NOMO-1 treated with DMSO at 0.1 percent for 48 hours (cell line): ENCODE results near the gene PTCD2.
"Not testable (repeated sequence)": the region's sequence is repeated elsewhere in the genome, so short reads cannot be mapped to it uniquely, and the experiment has no call there.

Experiments used
- DNase-seq: peaks from one replicate; lab custom pipeline; 2025; ENCODE audit not compliant: unreplicated experiment; lab: John Stamatoyannopoulos, UW

The PTCD2 gene

DNA sequence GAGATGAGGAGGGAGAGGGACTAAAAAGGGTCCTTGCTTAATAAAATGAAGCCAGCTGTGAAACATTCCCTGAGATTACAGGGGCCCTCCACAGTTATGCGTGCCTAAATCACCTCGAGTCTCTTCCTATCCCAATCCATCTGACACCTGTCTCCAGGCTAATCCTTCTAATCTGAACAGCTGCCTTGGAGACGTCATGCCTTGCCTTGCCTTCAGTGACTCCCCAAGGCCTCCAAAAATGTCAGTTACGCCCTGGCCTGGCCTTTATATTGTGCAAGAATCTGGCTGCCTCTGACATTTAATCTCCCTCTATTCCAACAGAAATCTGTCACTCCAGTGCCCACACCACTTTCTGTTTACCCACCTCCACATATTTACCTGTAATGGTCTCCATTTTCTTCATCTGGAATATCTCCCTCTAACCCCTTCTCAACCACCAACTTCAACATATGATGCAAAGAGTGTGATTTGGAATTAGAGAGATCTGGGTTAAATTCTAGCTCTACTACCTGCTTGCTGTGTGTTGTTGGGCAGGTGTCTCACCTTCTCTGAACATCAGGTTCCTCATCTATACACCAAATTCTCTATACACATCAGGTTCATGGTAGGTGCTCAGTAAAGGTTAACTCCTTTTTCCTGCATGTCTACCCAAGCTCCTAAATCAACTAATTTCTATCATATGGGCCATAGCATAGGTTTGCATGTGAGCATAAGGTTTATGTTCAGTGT, 57.9 kb downstream of the PTCD2 start:
- peak; percentile 12 for DNase-seq

DNA sequence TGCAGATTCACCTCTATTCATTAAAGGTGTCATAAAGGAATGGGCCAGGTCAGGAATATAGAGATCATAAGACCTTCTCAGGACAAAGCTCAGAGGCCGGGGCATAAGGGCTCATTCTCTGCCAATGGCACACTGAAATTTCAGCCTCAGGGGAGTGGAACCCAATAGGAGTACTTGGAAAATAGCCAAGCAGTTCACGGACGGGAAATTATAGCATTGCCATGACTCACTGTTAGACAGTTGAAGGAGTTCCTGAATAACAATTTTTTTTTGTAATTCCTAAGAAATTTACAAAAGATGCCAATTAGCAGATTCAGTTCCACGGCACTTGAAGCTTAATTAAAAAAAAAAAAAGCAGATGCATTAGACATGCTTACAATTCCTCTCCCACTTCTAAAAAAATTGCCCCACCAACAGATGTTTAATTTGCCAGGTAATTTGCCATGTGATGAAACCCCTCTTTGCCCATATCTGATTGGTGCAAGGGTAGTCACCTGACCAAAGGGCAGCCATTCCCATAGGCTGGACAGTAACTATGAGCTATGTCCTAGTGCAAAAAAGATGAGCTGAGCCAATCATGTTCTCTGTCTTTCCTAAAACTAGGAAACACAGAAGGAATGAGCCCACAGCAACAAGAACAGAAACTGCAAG, 58.6 kb downstream of the PTCD2 start:
- no peak for DNase-seq

DNA sequence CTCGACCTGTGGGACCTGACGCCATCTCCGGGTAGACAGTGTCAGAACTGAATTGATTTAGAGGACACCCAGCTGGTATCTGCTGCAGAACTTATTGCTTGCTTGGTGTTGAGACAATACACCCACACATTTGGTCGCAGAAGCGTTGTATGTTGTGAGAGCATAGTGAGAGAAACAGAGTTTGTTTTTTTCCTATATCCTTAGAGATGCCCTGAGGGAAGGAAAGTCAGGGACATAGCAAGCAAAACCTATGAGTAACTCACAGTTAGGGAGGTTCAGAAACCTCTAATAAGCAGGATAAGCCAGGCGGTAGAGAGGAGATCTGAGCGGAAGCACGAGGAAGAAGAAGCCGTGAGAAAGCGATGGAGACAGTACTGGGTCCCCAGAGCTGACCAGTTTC, 59.8 kb downstream of the PTCD2 start:
- no peak for DNase-seq

DNA sequence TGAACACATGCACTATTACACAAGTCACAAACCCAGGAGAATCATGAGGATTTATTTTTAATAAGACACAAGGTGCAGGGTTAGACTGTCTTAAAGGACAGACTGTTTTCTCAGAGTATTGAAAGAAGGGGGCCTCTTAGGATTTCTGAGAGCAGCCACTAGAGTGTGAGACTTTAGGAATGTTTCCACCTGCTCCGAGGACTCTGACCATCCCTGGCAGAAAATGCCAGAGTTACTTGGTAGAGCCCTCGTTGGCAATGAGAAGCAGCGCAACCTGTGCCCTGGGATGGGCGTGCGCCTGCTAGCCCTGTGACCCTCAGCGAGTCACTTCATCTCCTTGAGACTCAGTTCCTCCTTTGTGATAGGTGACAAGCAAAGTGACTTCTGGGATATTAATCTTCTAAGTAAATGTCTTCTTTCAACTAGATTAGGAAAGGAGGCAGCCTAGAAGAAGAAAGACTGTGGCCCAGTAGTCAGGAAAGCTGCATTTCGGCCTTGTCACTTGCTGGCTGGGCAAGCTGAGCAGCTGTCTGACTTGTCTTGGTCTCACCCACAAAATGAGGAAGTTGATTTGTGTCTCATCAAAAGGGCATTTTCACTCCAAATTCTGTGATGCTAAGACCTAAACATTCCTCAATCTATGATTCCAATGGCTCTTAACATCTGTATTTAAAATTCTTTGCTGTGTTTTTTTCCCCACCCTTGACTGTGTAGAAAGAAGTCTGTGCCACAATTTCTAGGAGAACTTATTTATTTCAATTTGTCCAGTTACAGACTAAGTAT, 60.5 kb downstream of the PTCD2 start:
- peak; percentile 79 for DNase-seq

DNA sequence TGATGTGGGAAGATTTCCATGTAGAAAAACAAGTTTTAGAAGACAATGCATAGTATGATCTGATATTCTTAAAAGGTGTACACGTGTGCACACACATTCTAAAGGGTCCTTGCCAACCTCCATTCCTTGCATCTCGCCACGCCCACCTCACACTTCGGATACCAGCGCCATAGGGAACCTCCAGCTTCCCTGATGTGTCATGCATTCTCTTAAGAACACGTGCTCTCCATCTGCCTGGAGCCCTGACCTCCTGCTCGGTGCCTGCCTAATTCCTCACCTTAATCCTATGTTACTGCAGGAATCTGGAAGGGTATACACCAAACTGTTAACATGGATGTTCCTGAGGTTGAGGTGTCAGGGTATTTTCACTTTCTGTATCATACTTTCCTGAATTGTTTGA, 63.1 kb downstream of the PTCD2 start:
- DNase-seq, result no peak

DNA sequence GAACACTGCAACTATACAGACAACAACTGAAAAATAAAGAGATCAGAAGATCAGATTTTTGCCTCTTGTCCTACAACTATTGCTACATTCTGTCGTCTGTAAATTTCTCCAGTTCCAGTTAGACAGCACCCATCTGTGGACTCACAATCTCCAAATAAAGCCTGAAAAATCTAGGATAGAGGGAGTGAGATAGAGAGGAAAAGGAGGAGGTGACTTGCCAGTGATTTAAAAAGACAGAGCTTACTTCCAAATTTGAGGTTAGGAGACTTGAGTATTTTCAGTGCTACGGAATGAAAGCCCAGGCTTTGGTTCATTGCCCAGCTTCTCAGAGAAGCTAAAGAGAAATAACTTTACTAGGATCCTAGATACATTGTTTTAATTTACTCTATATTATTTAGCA, 63.6 kb downstream of the PTCD2 start:
- DNase-seq, result no peak

DNA sequence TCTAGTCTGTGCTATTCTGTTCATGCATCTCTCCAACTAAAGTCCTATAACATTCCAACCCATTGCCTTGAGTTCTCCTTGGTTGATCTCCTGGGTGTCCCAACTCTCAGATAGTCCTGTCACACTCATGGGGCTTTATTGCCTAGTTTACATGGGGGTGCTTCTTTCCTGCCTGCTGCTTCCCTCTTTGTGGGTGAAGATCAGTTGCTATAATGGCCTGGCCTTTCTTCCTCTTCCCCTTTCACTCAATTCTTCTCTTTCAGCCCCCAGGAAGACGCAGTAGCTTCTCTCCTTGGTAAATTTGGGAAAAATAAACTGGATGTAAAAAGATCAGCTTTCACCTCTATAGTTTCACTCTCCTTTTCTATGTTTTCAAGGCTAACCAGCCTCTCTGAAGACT, 66.5 kb downstream of the PTCD2 start:
- peak; percentile 83 for DNase-seq

DNA sequence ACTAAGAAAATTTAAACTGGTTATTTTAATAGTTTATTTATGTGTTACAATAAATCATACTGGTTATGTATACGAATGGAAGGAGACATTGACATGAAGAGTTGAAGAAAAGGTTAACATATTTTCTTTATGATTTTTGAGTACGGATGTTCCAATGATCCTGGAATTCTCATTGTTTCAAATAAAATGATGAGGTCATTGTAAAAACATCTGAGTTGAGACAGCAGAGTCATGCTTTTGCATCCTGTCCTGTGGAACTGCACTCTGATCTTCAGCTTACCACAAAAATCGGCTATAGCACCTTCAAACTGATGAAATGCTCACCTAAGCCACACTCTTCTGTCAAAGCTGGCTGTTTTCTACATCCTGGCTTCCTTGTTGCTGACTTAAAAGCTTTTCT, 67.8 kb downstream of the PTCD2 start:
- no peak for DNase-seq

DNA sequence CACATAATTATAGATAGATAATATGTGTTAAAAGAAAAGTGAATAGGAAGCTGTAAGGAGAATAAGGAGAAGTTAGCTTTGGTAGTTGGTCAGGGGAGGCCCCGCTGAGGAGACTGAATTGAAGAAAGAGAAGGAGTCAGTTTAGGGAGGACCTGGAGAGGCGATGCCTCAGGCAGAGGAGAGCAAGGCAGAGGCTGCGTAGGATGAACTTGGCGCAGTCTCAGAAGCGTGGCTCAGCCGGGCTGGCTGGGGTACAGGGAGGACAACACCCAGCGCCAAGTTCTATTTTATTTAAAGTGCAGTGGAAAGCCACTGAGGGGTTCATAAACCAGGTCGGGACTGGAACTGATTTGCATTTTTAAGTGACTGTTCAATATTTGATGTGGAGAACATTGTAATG, 68.5 kb downstream of the PTCD2 start:
- DNase-seq, result peak; percentile 37

DNA sequence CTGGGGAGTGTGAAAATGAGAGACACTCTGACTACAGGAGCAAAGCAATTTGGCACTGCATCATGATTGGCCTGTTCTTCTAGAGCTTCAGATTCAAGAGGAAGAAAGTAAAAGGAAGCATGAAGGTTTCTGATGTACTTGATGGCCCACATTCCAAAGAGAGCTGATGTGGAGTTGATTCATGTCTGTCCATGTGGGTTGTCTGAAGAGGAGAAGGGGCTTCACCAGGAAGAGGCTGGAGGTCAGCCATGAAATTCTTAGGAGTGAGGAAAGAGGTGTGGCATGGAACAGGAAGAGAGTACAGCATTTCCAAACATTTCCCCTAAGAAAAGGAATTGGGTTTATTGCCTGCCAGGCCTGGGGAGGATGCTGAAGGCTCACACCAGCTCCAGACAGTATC, 70.7 kb downstream of the PTCD2 start:
- DNase-seq, result no peak

DNA sequence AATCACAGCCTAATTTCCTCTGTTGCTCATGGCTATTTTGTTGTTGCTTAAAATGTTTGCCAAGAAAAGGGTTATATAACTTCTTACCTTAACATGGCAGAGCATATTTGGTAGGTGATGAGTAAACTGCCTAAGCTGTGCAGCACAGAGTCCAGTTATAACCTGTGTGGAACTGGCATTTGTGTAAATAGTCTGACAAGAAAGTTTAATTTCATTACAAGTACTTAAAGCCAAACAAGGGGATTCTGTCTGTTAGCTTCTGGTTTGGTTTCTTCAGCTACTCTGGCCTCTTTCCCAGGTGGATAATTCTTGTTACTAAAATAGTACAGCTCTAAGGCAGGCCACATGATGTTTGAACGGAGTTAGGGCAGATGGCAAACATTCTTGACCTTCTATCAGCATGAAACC, 72.2 kb downstream of the PTCD2 start:
- DNase-seq, result no peak

DNA sequence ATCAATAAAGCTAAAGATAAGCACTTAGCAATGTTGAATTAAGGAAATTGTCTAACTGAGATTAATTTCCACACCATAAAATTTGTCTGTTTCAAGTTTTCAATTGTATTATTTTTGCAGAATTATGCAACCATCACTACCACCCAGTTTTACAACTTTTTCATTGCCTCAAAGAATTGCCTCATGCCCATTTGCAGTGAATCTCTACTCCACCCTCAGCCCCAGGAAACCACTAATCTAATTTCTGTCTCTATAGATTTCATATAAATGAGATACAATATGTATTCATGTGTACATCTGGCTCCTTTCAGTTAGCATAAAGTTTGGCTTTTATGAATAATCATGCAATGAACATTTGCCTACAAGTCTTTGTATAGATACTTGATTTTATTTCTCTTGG, 72.9 kb downstream of the PTCD2 start:
- peak; percentile 53 for DNase-seq

DNA sequence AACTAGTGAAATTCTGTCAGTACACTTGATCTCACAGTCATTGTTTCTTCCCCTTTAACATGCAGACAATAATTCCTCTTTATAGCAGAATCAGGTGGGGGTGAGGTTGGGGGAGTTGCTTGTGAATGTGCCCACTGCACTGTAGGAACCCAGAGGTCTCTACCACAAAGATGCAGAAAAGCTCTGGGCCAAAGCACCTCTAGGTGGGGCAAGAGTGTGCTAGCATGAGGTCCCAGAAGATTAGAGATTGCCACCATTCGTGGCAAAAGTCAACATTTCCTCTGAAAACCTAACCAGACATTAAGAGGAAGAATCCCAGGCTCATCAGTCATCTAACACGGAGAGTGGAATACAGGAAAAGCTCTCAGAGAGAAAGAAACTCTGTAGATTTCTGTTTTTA, 74.5 kb downstream of the PTCD2 start:
- DNase-seq, result peak; percentile 39

DNA sequence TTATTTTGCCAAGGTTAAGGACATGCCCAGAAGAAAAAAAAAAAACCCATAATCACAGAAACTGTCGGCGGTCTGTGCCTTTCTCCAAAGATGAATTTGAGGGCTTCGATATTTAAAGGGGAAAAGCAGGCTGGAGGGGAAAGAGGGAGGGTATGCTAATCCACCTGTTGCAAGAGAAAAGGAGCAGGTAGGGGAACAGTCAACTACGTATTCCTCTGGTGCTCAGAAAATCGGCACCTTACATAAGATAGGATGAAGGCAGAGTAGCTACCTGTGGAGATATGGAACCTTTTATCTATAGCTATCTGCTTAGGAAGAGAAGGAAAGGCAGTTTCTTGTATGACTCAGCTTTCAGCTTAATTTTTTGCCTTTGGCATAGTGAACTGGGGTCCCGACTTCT, 77.7 kb downstream of the PTCD2 start:
- peak; percentile 7 for DNase-seq

DNA sequence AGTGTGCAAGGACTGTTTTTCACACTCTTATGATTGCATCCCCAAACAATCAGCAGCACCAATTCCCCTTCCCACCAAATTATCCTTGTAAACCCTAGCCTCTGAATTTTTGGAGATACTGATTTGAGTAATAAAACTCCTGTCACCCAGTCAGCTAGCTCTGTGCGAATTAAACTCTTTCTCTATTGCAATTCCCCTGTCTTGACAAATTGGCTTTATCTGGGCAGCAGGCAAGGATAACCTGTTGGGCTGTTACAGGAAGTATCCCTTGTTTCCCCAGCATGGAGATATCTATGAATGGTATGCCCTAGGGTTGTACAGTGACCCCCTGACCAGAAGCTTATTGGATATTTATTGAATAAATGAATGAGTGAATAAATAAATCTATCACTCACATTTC, 80.8 kb downstream of the PTCD2 start:
- DNase-seq, result no peak

DNA sequence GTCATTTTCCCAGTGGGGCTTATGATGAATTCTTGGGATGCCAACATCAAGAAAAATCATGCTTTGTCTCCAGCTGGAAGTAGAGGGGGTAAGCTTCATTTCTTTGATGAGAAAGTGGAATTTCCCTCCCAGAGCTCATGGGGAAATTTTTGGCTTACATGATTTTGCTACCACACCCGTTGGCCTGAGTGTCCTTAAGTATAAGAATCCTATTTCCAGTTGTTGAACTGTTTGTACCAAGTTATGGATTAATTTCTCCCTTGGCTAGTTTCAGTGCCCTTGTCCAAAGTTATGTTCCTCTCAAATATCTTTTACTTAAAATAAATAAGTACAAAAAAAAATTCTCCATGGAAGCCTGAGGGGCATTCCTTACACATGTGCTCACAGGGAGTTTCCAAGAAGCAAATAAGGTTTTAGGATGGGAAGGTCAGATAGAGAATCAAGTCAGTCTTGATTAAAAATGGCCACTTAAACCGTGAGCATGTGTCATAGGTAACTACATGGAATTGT, 82.3 kb downstream of the PTCD2 start:
- no peak for DNase-seq

DNA sequence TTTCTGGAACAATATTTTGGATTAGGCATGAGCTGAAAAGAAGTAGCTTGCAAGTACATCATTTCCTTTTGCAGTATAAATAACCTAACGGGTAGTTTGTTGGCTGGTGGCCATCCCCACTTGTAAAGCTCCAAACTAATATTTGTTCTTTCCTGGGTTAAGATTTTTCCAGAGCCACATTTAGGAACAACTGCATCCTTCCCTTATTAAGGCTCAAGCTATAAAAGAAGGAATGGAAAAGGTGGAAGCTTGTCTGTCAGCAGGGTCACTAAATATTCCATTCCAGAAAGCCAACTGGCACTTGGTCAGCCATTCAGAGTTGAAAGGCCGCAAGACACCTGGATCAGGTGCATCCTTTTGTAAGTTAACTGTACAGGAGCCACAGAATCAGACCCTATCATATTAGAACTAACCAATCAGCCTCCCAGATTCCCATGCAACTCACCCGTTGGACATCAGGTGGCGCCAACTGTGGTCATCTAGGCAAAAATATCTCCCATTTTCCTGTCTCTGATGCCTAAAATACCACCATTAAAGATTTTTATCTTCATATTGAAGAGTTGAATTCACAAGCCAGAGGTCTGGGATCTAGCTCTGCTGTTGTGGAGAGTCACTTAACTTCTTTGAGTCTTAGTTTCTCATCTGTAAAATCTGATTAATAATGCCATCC, 82.9 kb downstream of the PTCD2 start:
- DNase-seq, result no peak

DNA sequence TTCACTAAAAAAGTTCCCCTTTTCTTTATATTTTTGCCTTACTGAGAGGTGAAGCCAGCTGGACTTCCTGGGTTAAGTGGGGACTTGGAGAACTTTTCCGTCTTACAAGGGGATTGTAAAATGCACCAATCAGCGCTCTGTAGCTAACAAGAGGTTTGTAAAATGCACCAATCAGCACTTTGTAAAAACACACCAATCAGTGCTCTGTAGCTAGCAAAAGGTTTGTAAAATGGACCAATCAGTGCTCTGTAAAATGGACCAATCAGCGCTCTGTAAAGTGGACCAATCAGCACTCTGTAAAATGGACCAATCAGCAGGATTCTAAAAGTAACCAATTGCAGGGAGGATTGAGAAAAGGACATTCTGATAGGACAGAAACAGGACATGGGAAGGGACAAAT, 84.6 kb downstream of the PTCD2 start:
- DNase-seq, result not testable (repeated sequence)

DNA sequence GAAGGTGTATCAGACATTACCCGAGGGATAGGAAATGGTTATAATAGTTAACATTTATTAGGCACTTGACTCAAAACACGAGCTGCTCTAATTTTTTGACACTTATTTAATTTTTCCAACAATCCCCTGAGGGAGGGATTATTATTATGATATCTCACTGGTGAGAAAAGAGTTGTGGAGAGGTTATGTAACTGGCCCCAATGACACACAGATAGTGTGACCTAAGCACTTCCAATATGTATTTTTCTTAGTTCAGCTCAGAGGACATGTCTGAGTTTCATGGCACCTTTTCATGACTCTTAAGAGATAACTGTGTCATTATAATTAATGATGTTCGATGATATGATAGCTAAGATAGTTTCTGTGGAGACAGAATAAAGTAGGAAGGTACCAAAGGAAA, 86.9 kb downstream of the PTCD2 start:
- no peak for DNase-seq

DNA sequence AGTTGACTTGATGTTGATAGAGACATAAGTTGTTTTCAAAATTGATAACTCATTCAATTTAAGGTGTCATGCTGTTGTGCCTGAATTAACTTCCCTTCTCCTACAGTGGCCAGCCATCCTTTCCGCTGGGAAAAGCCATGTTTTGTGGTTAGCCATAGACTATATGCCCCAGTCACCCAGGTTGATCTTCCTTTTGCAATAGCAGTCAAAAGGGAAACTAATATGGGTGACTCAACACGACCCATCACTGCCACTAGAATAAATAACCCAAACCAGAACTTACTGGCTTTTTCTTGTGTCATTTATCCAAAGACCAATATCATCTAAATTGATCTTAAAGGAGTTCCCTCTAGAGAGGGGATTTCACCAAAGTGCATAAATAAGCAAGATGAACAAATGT, 87.4 kb downstream of the PTCD2 start:
- peak; percentile 10 for DNase-seq

DNA sequence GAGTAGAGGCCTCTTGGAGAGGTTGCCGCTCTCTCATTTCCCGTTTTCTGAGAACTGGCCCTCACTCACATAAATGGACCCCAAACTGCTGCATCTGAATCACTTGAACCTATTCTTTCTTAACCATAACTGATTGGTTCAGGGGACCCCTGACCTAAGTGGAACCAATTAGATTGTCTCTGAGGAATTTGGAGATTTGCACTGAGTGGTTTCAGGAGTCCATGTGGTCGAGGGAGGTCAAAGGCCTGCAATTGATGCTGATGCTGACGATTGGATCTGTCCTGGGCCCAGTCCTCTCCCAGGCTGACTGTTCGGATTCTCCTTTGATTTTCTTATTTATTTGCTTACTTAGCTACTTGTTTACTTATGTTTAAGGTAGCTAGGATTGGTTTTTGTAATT, 88.0 kb downstream of the PTCD2 start:
- no peak for DNase-seq
